ENCODE data around the gene DUSP2. TPM values are rescaled to one million over a fixed set of nuclear protein-coding genes. Genes with fewer than 3 reads are reported as not detected.

Gene DUSP2
- total RNA-seq, 1 experiment from 2014 or later = 1.4 TPM

GRCh38 chr2:96184989-96185388 is 39.7 kb upstream of the DUSP2 start:
- Histone ChIP-seq H3K4me3 (ENCODE audit: low read depth, low read length, poor library complexity, severe bottlenecking) (no peak overlapping the region), H3K4me1 (ENCODE audit: insufficient read depth, low read length, poor library complexity, severe bottlenecking) (no peaks in the 10 kb centered on the region), H3K27ac (ENCODE audit: low read depth, low read length, poor library complexity, severe bottlenecking) (no peak overlapping the region), H3K27me3 (replicated peaks; ENCODE audit: insufficient read depth, low read depth, low read length, poor library complexity) (no peaks in the 10 kb centered on the region), H3K9me3 (ENCODE audit: low read depth, low read length, poor library complexity, severe bottlenecking) (no peaks in the 10 kb centered on the region), H3K36me3 (ENCODE audit: insufficient read depth, low read length, poor library complexity, severe bottlenecking) (peaks cover 48% of the 10 kb centered on the region)
- ChIA-PET POLR2A (ENCODE audit: low non-redundant PET) (no interaction called here), CTCF (no interaction called here)
- no peak for TF ChIP-seq EZH2 (IDR thresholded peaks at IDR 0.05; ENCODE audit: borderline replicate concordance, low read depth, low read length, poor library complexity, severe bottlenecking)
- intact Hi-C loops (cut with micrococcal nuclease; ENCODE audit: unreplicated experiment) = no loop called here
- DNase-seq (ENCODE audit: low spot score) = no peak
- TSS peak; percentile 55 for BruUV-seq (replicated peaks)

GRCh38 chr2:96184188-96184587 is 38.9 kb upstream of the DUSP2 start:
- no peak for DNase-seq (ENCODE audit: low spot score)
- intact Hi-C loops (cut with micrococcal nuclease; ENCODE audit: unreplicated experiment) = no loop called here
- TF ChIP-seq EZH2 (IDR thresholded peaks at IDR 0.05; ENCODE audit: borderline replicate concordance, low read depth, low read length, poor library complexity, severe bottlenecking) = no peak
- TF ChIP-seq, protein P1, sequence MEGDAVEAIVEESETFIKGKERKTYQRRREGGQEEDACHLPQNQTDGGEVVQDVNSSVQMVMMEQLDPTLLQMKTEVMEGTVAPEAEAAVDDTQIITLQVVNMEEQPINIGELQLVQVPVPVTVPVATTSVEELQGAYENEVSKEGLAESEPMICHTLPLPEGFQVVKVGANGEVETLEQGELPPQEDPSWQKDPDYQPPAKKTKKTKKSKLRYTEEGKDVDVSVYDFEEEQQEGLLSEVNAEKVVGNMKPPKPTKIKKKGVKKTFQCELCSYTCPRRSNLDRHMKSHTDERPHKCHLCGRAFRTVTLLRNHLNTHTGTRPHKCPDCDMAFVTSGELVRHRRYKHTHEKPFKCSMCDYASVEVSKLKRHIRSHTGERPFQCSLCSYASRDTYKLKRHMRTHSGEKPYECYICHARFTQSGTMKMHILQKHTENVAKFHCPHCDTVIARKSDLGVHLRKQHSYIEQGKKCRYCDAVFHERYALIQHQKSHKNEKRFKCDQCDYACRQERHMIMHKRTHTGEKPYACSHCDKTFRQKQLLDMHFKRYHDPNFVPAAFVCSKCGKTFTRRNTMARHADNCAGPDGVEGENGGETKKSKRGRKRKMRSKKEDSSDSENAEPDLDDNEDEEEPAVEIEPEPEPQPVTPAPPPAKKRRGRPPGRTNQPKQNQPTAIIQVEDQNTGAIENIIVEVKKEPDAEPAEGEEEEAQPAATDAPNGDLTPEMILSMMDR (conservative IDR thresholded peaks at IDR 0.05; ENCODE audit: low read depth, low read length) = no peak
- Histone ChIP-seq H3K27me3 (replicated peaks; ENCODE audit: insufficient read depth, low read depth, low read length, poor library complexity) (no peaks in the 10 kb centered on the region), H3K27ac (ENCODE audit: low read depth, low read length, poor library complexity, severe bottlenecking) (no peak overlapping the region), H3K36me3 (ENCODE audit: insufficient read depth, low read length, poor library complexity, severe bottlenecking) (peaks cover 40% of the 10 kb centered on the region), H3K4me1 (ENCODE audit: insufficient read depth, low read length, poor library complexity, severe bottlenecking) (no peaks in the 10 kb centered on the region), H3K4me3 (ENCODE audit: low read depth, low read length, poor library complexity, severe bottlenecking) (no peak overlapping the region), H3K9me3 (ENCODE audit: low read depth, low read length, poor library complexity, severe bottlenecking) (no peaks in the 10 kb centered on the region)
- POLR2A ChIA-PET (ENCODE audit: low non-redundant PET) = no interaction called here
- CTCF ChIA-PET = no interaction called here
- BruUV-seq (replicated peaks) = no TSS peak

DNA sequence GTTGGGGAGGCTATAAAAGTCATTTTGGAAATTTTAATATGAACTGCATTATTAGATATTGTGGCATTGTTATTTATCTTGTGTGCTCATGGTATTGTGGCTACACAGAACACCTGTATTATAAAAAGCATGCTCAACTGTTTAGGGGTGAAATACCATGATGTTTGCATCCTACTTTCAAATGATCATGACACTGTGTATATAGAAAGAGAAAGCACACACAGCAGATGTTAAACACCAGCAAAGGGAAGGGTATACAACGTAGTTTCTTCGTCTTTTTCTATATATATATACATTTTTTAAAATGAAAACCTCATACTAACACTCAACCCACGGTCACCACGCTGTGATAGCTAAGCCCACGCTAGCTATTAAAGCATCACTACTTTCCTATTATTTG is 36.3 kb upstream of the DUSP2 start:
- no TSS peak for BruUV-seq (replicated peaks)
- CTCF ChIA-PET = no interaction called here

GRCh38 chr2:96180521-96180920 is 35.3 kb upstream of the DUSP2 start:
- TF ChIP-seq, protein P1 (conservative IDR thresholded peaks at IDR 0.05; ENCODE audit: low read depth, low read length) = no peak
- TF ChIP-seq EZH2 (IDR thresholded peaks at IDR 0.05; ENCODE audit: borderline replicate concordance, low read depth, low read length, poor library complexity, severe bottlenecking) = no peak
- no peak for DNase-seq (ENCODE audit: low spot score)
- no peaks in the 10 kb centered on the region for H3K9me3 ChIP-seq (ENCODE audit: low read depth, low read length, poor library complexity, severe bottlenecking)
- no TSS peak for BruUV-seq (replicated peaks)
- H3K27ac ChIP-seq (ENCODE audit: low read depth, low read length, poor library complexity, severe bottlenecking) = no peak overlapping the region
- H3K36me3 ChIP-seq (ENCODE audit: insufficient read depth, low read length, poor library complexity, severe bottlenecking) = peaks cover 13% of the 10 kb centered on the region
- H3K4me3 ChIP-seq (ENCODE audit: low read depth, low read length, poor library complexity, severe bottlenecking) = no peak overlapping the region
- no peaks in the 10 kb centered on the region for H3K27me3 ChIP-seq (replicated peaks; ENCODE audit: insufficient read depth, low read depth, low read length, poor library complexity)
- ChIA-PET POLR2A (ENCODE audit: low non-redundant PET) (no interaction called here), CTCF (no interaction called here)
- intact Hi-C loops (cut with micrococcal nuclease; ENCODE audit: unreplicated experiment) = no loop called here
- H3K4me1 ChIP-seq (ENCODE audit: insufficient read depth, low read length, poor library complexity, severe bottlenecking) = no peaks in the 10 kb centered on the region

More for the DNA sequence above, 36.3 kb upstream of the DUSP2 start:
- no peak for DNase-seq (ENCODE audit: low spot score)
- Histone ChIP-seq H3K9me3 (ENCODE audit: low read depth, low read length, poor library complexity, severe bottlenecking) (no peaks in the 10 kb centered on the region), H3K36me3 (ENCODE audit: insufficient read depth, low read length, poor library complexity, severe bottlenecking) (peaks cover 23% of the 10 kb centered on the region), H3K4me1 (ENCODE audit: insufficient read depth, low read length, poor library complexity, severe bottlenecking) (no peaks in the 10 kb centered on the region), H3K4me3 (ENCODE audit: low read depth, low read length, poor library complexity, severe bottlenecking) (no peak overlapping the region), H3K27me3 (replicated peaks; ENCODE audit: insufficient read depth, low read depth, low read length, poor library complexity) (no peaks in the 10 kb centered on the region), H3K27ac (ENCODE audit: low read depth, low read length, poor library complexity, severe bottlenecking) (no peak overlapping the region)
- POLR2A ChIA-PET (ENCODE audit: low non-redundant PET) = no interaction called here
- intact Hi-C loops (cut with micrococcal nuclease; ENCODE audit: unreplicated experiment) = no loop called here
- TF ChIP-seq, protein P1 (conservative IDR thresholded peaks at IDR 0.05; ENCODE audit: low read depth, low read length) = no peak
- no peak for TF ChIP-seq EZH2 (IDR thresholded peaks at IDR 0.05; ENCODE audit: borderline replicate concordance, low read depth, low read length, poor library complexity, severe bottlenecking)
